Measurements from ENCODE around the gene TNFAIP8. TPM values are rescaled to one million over a fixed set of nuclear protein-coding genes. Genes with fewer than 3 reads are reported as not detected.
"Not testable (repeated sequence)": the region's sequence is repeated elsewhere in the genome, so short reads cannot be mapped to it uniquely, and the experiment has no call there.

The TNFAIP8 gene
- total and polyA plus RNA-seq, 2 experiments from 2014 or later = 21.9 to 24.9 TPM

GRCh38 chr5:119410448-119411159, 54.8 kb downstream of the TNFAIP8 start:
- DNase-seq (ENCODE audit: low read depth in 1 of 2, low spot score in 1 of 2) = no peak
- Histone ChIP-seq H3K4me3 (no peak overlapping the region), H3K9me3 (ENCODE audit: low read depth) (no peaks in the 10 kb centered on the region), H3K27me3 (no peaks in the 10 kb centered on the region), H3K27ac (no peak overlapping the region), H3K4me1 (ENCODE audit: low read depth) (no peaks in the 10 kb centered on the region), H3K36me3 (no peaks in the 10 kb centered on the region)
- no peak for TF ChIP-seq CTCF (IDR thresholded peaks at IDR 0.05; ENCODE audit: low read depth, low read length)

GRCh38 chr5:119411361-119412278, 55.8 kb downstream of the TNFAIP8 start:
- no peak overlapping the region for H3K27ac ChIP-seq
- peak; percentile 87 for TF ChIP-seq CTCF (IDR thresholded peaks at IDR 0.05; ENCODE audit: low read depth, low read length)
- H3K4me3 ChIP-seq = peak overlapping the region; percentile 37
- peak; percentile 77 to 85 for DNase-seq (ENCODE audit: low read depth in 1 of 2, low spot score in 1 of 2)
- H3K4me1 ChIP-seq (ENCODE audit: low read depth) = no peaks in the 10 kb centered on the region
- no peaks in the 10 kb centered on the region for H3K36me3 ChIP-seq
- H3K9me3 ChIP-seq (ENCODE audit: low read depth) = no peaks in the 10 kb centered on the region
- H3K27me3 ChIP-seq = no peaks in the 10 kb centered on the region

- peak overlapping the region; percentile 37 for H3K4me3 ChIP-seq
Observed at GRCh38 chr5:119412279-119413227, 56.7 kb downstream of the TNFAIP8 start.

GRCh38 chr5:119414124-119414734, 58.4 kb downstream of the TNFAIP8 start:
- not testable (repeated sequence) for H3K27me3 ChIP-seq; H3K27ac ChIP-seq; DNase-seq (ENCODE audit: low read depth in 1 of 2, low spot score in 1 of 2); H3K4me1 ChIP-seq (ENCODE audit: low read depth); H3K9me3 ChIP-seq (ENCODE audit: low read depth); H3K36me3 ChIP-seq; H3K4me3 ChIP-seq

More at GRCh38 chr5:119412279-119413227, 56.7 kb downstream of the TNFAIP8 start:
- Histone ChIP-seq H3K4me1 (ENCODE audit: low read depth) (no peaks in the 10 kb centered on the region), H3K36me3 (no peaks in the 10 kb centered on the region), H3K9me3 (ENCODE audit: low read depth) (no peaks in the 10 kb centered on the region), H3K27ac (no peak overlapping the region), H3K27me3 (no peaks in the 10 kb centered on the region)
- no peak for DNase-seq (ENCODE audit: low read depth in 1 of 2, low spot score in 1 of 2)
- TF ChIP-seq CTCF (IDR thresholded peaks at IDR 0.05; ENCODE audit: low read depth, low read length) = no peak

- no peaks in the 10 kb centered on the region for H3K27me3 ChIP-seq
- DNase-seq (ENCODE audit: low read depth in 1 of 2, low spot score in 1 of 2) = peak in 1 of 2 donors; percentile 90
- no peak for TF ChIP-seq CTCF (IDR thresholded peaks at IDR 0.05; ENCODE audit: low read depth, low read length)
- no peak overlapping the region for H3K4me3 ChIP-seq
- H3K36me3 ChIP-seq = no peaks in the 10 kb centered on the region
- H3K4me1 ChIP-seq (ENCODE audit: low read depth) = no peaks in the 10 kb centered on the region
- no peak overlapping the region for H3K27ac ChIP-seq
- no peaks in the 10 kb centered on the region for H3K9me3 ChIP-seq (ENCODE audit: low read depth)
Observed at GRCh38 chr5:119417891-119418605, 62.2 kb downstream of the TNFAIP8 start.
